ENCODE results near the gene DPYD.

Gene DPYD

GRCh38 chr1:97377432-97378034 lies 543.3 kb downstream of the DPYD start:
- DNase-seq (ENCODE audit: low read depth) = no peak
- no peak overlapping the region for H3K4me3 ChIP-seq (ENCODE audit: low read length)
- TF ChIP-seq CTCF (conservative IDR thresholded peaks at IDR 0.05; ENCODE audit: low read depth, low read length) = no peak

- DNase-seq (ENCODE audit: low read depth) = no peak
- H3K4me3 ChIP-seq (ENCODE audit: low read length) = no peak overlapping the region
- TF ChIP-seq CTCF (conservative IDR thresholded peaks at IDR 0.05; ENCODE audit: low read depth, low read length) = no peak
Observed at GRCh38 chr1:97373000-97373399, 547.8 kb downstream of the DPYD start.

GRCh38 chr1:97372531-97372930 lies 548.3 kb downstream of the DPYD start:
- TF ChIP-seq CTCF (conservative IDR thresholded peaks at IDR 0.05; ENCODE audit: low read depth, low read length) = no peak
- no peak for DNase-seq (ENCODE audit: low read depth)

GRCh38 chr1:97368296-97368695 lies 552.5 kb downstream of the DPYD start:
- no peak for TF ChIP-seq CTCF (conservative IDR thresholded peaks at IDR 0.05; ENCODE audit: low read depth, low read length)
- H3K4me3 ChIP-seq (ENCODE audit: low read length) = no peak overlapping the region
- DNase-seq (ENCODE audit: low read depth) = no peak

More at GRCh38 chr1:97372531-97372930, 548.3 kb downstream of the DPYD start:
- no peak overlapping the region for H3K4me3 ChIP-seq (ENCODE audit: low read length)

- no peak for TF ChIP-seq CTCF (conservative IDR thresholded peaks at IDR 0.05; ENCODE audit: low read depth, low read length)
- DNase-seq (ENCODE audit: low read depth) = no peak
- H3K4me3 ChIP-seq (ENCODE audit: low read length) = no peak overlapping the region
Observed at GRCh38 chr1:97366984-97367383, 553.9 kb downstream of the DPYD start.

GRCh38 chr1:97365026-97365425 lies 555.8 kb downstream of the DPYD start:
- TF ChIP-seq CTCF (conservative IDR thresholded peaks at IDR 0.05; ENCODE audit: low read depth, low read length) = no peak
- DNase-seq (ENCODE audit: low read depth) = no peak
- no peak overlapping the region for H3K4me3 ChIP-seq (ENCODE audit: low read length)

GRCh38 chr1:97364086-97364485 lies 556.7 kb downstream of the DPYD start:
- DNase-seq (ENCODE audit: low read depth) = no peak
- TF ChIP-seq CTCF (conservative IDR thresholded peaks at IDR 0.05; ENCODE audit: low read depth, low read length) = no peak
- H3K4me3 ChIP-seq (ENCODE audit: low read length) = no peak overlapping the region

Measured in retinal pigment epithelial cell (primary cell).